Measurements from ENCODE around the gene TSPOAP1. TPM values are rescaled to one million over a fixed set of nuclear protein-coding genes. Genes with fewer than 3 reads are reported as not detected.

TSPOAP1 gene, protein sequence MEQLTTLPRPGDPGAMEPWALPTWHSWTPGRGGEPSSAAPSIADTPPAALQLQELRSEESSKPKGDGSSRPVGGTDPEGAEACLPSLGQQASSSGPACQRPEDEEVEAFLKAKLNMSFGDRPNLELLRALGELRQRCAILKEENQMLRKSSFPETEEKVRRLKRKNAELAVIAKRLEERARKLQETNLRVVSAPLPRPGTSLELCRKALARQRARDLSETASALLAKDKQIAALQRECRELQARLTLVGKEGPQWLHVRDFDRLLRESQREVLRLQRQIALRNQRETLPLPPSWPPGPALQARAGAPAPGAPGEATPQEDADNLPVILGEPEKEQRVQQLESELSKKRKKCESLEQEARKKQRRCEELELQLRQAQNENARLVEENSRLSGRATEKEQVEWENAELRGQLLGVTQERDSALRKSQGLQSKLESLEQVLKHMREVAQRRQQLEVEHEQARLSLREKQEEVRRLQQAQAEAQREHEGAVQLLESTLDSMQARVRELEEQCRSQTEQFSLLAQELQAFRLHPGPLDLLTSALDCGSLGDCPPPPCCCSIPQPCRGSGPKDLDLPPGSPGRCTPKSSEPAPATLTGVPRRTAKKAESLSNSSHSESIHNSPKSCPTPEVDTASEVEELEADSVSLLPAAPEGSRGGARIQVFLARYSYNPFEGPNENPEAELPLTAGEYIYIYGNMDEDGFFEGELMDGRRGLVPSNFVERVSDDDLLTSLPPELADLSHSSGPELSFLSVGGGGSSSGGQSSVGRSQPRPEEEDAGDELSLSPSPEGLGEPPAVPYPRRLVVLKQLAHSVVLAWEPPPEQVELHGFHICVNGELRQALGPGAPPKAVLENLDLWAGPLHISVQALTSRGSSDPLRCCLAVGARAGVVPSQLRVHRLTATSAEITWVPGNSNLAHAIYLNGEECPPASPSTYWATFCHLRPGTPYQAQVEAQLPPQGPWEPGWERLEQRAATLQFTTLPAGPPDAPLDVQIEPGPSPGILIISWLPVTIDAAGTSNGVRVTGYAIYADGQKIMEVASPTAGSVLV (N-terminal part only)
- 10 to 100 TPM; 13.7 to 15.4 TPM for total RNA-seq

DNA sequence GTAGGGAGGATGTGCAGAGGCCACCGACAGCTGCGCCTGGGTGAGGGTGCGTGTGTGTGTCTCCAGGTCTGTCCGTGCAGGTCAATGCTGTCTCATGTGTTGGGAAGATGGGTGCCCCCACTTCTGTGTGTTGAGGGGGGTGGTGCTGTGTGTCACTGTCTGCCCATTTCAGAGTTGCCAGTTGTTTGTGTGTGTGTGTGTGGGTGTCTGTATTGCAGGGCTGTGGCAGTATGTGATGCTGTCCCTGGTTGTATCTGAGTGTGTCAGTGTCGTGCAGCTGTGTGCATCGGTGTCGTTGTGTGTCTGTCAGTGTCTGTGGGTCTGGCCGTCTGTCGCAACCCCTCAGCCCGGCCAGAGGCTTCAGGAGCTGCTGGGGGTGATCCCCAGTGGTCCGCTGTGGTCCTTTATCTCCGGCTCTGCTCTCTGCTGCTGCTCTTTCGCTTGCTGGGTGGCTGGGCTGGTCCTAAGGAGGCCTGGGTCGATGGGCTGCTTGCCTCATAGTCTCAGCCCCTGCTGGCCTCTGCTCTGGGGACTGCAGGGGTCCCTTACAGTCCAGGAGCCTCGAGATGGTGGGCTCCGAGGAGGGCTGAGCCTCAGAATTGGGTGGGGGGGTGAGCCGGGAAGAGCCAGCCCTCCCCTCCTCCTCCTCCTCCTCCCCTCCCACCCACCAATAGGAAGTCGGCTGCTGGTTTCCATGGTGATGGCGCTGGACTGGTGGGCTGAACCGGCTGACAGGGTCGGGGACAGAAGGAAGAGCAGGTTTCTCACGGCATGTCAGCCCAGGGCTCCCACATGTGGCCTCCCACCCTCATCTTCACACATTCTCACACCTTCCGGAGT is at the start of gene TSPOAP1:
Gene TSPOAP1 (minus strand): TSS at position 601 of the 840 bp plus-strand sequence. CDS start 875 bp downstream, outside the sequence.
- peak within 1 kb of the TSS; percentile 100 for H3K27ac Mint-ChIP-seq
- H3K4me1 Mint-ChIP-seq, result peaks cover 56% of the 10 kb centered on the region
- H3K27me3 Mint-ChIP-seq, result peaks cover 52% of the 10 kb centered on the region
- H3K36me3 Mint-ChIP-seq, result peaks cover 44% of the 10 kb centered on the region
- H3K4me3 Mint-ChIP-seq, result peak within 1 kb of the TSS; percentile 100
- H3K9me3 Mint-ChIP-seq, result peaks cover 10% of the 10 kb centered on the region
- peak; percentile 89 for DNase-seq

DNA sequence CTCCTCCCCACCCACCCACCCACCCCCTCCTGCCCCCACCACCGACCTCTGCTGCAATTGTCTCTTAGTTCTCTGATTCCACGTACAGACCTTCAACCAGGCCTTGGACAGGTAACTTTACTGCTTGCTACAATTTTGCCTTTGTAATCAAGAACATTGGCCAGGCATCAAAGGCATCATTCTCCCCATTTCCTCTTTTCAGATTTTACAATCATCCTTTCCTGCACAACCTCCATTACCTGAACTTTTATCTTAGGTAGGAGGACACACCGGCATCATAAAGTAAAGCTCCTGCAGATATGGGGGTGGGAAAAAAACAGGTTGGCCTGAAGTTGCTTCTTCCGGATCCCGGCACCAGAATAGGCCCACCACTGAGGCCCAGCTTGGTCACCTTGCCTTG is 49.1 kb upstream of the TSPOAP1 start:
- H3K4me3 Mint-ChIP-seq, result no peak overlapping the region
- H3K4me1 Mint-ChIP-seq, result peaks cover 24% of the 10 kb centered on the region
- no peaks in the 10 kb centered on the region for H3K27me3 Mint-ChIP-seq
- no peaks in the 10 kb centered on the region for H3K9me3 Mint-ChIP-seq
- no peak overlapping the region for H3K27ac Mint-ChIP-seq
- DNase-seq, result no peak
- H3K36me3 Mint-ChIP-seq, result peaks cover 4% of the 10 kb centered on the region

DNA sequence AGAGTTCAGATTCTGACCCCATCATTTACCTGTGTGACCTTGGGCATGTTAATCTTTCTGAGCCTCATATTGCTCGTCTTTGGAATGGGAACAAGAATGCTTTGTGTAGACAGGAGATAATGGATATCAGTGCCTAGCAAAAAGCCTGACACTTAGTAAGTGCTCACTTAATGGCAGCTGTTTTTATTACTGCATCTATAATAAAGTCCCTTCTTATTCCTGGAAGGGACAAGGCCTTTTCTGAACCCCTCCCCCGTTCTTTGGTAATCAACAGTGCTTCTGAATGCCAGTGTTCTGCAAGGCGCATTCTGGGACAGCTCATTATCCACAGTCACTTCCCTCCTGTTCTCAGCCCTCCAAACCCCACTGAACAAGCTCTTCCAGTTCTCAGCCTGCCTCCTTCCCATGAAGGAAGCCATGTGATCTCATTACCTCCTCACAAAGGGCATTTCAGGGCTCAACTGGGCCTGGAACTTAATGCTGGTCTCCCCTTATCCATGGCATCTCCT is 48.6 kb upstream of the TSPOAP1 start:
- Mint-ChIP-seq H3K4me1 (peaks cover 19% of the 10 kb centered on the region), H3K27ac (no peak overlapping the region), H3K27me3 (no peaks in the 10 kb centered on the region), H3K4me3 (no peak overlapping the region), H3K36me3 (peaks cover 4% of the 10 kb centered on the region), H3K9me3 (no peaks in the 10 kb centered on the region)
- DNase-seq, result no peak

DNA sequence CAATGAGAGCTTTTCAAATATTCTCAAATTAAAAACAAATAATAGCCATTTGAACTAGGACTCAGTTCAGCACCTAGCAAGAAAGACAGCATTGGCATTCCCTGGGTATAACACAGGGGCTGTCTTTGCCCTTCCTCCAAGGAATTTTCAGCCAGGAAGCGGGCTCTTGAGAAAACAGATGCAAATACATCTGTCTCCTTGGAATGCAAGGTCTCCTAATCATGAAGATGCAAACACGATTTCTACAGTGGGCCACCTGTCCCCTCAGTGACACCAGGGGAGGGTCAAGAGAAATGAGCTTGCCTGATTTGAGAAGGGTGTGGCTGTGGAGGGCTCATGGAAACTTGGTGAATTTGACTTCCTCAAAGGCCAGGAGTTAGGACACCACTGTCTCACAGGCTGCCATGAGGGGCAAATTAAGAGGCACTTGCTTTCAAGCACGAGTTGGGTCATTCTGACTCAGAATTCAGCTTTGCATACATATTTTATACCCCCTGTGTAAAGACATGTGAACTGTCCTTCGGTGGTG is 47.9 kb upstream of the TSPOAP1 start:
- H3K4me3 Mint-ChIP-seq, result no peak overlapping the region
- H3K4me1 Mint-ChIP-seq, result peaks cover 15% of the 10 kb centered on the region
- no peaks in the 10 kb centered on the region for H3K27me3 Mint-ChIP-seq
- no peak overlapping the region for H3K27ac Mint-ChIP-seq
- DNase-seq, result no peak
- no peaks in the 10 kb centered on the region for H3K9me3 Mint-ChIP-seq
- H3K36me3 Mint-ChIP-seq, result no peaks in the 10 kb centered on the region

DNA sequence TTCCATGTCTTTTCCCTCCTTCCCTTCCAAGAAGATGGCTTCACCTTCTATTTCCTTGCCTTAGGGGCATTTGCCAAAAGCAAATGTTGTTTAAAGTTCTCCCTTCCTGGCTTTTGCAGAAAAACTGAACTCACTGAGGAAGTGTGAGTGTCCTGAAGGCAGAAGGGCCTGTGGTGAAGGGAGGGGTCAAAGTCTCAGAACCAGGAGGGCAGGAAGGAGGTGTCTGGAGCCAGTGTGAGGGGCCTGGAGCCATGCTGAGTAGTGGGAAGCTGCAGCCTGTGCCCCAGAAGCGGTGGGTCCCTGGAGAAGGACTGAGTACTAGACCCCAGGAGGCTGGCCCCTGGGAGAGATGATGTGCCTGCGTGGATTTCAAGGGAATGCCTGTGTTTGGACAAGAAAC is 47.2 kb upstream of the TSPOAP1 start:
- Mint-ChIP-seq H3K36me3 (no peaks in the 10 kb centered on the region), H3K27ac (no peak overlapping the region), H3K9me3 (no peaks in the 10 kb centered on the region), H3K4me3 (no peak overlapping the region), H3K27me3 (no peaks in the 10 kb centered on the region), H3K4me1 (peaks cover 15% of the 10 kb centered on the region)
- no peak for DNase-seq

DNA sequence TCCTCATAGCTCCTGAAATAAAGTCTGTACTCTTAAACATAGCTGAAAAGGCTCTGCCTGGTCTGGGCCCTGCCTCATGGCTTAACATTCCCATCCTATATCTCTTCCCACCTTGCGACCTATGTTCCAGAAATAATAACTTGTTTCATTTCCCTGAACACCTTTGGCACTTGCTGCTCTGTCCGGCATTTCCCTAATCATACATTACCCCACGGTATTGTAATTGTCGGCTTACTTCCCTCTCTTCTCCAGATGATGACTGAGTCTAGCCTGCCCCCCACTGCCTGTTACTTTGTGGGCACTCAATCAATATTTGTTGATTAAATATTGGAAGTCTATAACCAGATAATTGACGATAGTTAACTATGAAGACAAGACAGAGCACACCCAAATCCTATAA is 46.7 kb upstream of the TSPOAP1 start:
- no peaks in the 10 kb centered on the region for H3K27me3 Mint-ChIP-seq
- no peak overlapping the region for H3K27ac Mint-ChIP-seq
- no peaks in the 10 kb centered on the region for H3K9me3 Mint-ChIP-seq
- peaks cover 17% of the 10 kb centered on the region for H3K4me1 Mint-ChIP-seq
- H3K4me3 Mint-ChIP-seq, result no peak overlapping the region
- H3K36me3 Mint-ChIP-seq, result no peaks in the 10 kb centered on the region
- DNase-seq, result no peak

DNA sequence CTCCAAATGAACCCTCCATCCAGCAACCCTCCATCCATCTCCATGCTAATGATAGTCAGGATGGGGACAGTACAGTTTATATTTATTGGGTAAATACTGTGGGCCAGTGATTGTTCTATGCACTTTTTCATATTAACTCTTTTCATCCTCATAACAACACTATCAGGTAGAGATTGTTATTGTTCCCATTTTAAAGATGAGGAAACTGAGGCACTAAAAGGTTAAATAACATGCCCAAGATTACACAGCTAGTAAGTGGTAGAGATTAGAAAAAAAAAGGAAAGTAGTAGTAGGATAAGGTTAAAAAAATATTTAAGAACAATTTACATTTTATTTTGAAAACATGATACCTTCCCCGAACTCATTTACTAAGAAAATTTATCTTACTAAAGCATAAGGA is 45.3 kb upstream of the TSPOAP1 start:
- Mint-ChIP-seq H3K27me3 (no peaks in the 10 kb centered on the region), H3K4me3 (no peak overlapping the region), H3K36me3 (no peaks in the 10 kb centered on the region), H3K9me3 (no peaks in the 10 kb centered on the region), H3K4me1 (peaks cover 12% of the 10 kb centered on the region), H3K27ac (no peak overlapping the region)
- no peak for DNase-seq

DNA sequence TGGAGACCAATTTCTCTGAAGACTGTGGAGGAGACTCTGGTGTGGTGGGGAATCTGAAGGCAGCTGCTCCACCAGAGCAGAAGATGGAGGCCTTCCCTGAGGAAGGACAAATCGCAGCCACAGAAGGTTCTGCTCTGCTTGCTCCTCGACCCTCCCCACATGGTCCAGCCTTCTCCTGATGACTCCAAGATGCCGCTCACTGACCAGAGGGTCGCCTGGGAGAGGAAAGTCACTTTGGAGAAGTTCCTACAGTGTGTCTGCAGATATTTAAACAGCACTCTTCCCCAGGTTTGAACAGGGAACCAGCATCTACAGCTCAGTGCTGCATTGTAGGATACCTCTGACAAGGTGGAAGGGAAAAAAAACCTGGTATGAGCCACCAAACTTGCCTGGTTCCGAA is 44.4 kb upstream of the TSPOAP1 start:
- Mint-ChIP-seq H3K27me3 (no peaks in the 10 kb centered on the region), H3K9me3 (no peaks in the 10 kb centered on the region), H3K4me3 (no peak overlapping the region), H3K4me1 (peaks cover 7% of the 10 kb centered on the region), H3K27ac (no peak overlapping the region), H3K36me3 (no peaks in the 10 kb centered on the region)
- no peak for DNase-seq

DNA sequence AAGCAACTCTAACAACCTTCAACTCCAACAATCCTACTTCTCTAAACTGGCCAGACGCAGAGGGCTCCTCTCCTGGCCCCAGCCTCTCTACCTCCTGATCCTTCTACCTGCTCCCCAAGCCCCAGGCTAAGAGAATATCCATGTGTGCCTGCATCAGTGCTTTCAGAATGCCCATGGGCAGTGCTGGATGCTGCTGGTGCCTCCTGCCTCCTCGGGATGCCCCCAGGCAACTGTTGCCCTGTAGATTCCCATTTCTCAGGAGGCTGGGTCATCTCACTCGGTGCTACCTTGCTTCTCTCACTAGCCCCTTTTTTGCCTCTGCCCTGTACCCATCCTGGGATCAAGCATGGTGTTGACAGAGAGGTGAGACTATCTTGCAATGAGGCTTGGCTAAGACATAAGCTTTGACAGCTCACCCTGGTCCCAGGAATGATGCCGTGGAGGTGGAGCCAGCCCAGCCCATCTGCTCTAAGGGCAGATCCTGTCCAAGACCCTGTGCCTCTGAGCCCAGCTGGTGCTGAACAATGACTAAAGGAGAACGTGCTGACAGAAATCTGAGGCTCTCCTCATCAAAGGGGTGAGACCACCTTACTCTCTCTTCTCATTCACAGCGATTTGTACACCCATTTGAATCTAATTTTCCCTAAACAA is 42.8 kb upstream of the TSPOAP1 start:
- DNase-seq, result no peak
- H3K27me3 Mint-ChIP-seq, result no peaks in the 10 kb centered on the region
- H3K4me3 Mint-ChIP-seq, result no peak overlapping the region
- H3K9me3 Mint-ChIP-seq, result no peaks in the 10 kb centered on the region
- no peak overlapping the region for H3K27ac Mint-ChIP-seq
- no peaks in the 10 kb centered on the region for H3K36me3 Mint-ChIP-seq
- peaks cover 7% of the 10 kb centered on the region for H3K4me1 Mint-ChIP-seq

DNA sequence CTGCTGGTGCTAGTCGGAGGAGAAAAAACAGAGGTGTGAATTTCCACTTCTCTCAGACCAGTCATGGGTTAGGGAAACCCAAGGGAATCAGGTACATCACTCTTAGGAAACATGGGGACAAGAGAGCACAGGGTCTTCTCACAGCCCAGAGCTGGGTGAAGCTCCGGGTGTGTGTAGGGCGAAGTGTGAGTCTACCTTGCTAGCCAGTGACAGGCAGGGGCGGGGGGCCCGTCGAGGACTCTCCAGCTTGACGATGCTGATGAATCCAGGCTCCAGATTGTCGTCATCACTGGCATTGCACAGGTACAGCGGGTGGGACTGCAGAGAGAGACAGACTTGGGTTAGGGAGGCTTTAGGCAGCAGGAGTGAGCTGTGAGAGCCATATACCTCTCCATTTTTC is 42.1 kb upstream of the TSPOAP1 start:
- Mint-ChIP-seq H3K4me3 (no peak overlapping the region), H3K27me3 (no peaks in the 10 kb centered on the region), H3K36me3 (no peaks in the 10 kb centered on the region), H3K27ac (no peak overlapping the region), H3K9me3 (no peaks in the 10 kb centered on the region), H3K4me1 (peaks cover 13% of the 10 kb centered on the region)
- DNase-seq, result no peak

DNA sequence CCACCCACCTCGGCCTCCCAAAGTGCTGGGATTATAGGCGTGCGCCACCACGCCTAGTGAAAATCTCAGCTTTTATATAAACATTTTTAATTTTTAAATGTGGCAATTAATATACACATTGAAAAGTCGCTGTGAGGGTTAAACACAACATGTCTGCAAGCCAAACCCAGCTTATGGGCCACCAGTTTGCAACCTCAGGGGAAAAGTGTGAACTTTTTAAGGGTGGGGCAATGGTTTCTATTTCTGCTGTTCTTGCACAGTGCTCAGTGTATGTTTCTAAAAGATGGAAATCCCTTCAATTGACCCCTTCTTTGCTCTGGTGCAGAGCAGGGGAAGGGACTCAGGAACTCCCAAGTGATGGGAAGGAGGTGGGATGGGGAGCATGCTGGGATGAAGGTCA is 41.7 kb upstream of the TSPOAP1 start:
- no peaks in the 10 kb centered on the region for H3K27me3 Mint-ChIP-seq
- no peaks in the 10 kb centered on the region for H3K36me3 Mint-ChIP-seq
- H3K4me3 Mint-ChIP-seq, result no peak overlapping the region
- peaks cover 14% of the 10 kb centered on the region for H3K4me1 Mint-ChIP-seq
- no peak overlapping the region for H3K27ac Mint-ChIP-seq
- DNase-seq, result no peak
- no peaks in the 10 kb centered on the region for H3K9me3 Mint-ChIP-seq

DNA sequence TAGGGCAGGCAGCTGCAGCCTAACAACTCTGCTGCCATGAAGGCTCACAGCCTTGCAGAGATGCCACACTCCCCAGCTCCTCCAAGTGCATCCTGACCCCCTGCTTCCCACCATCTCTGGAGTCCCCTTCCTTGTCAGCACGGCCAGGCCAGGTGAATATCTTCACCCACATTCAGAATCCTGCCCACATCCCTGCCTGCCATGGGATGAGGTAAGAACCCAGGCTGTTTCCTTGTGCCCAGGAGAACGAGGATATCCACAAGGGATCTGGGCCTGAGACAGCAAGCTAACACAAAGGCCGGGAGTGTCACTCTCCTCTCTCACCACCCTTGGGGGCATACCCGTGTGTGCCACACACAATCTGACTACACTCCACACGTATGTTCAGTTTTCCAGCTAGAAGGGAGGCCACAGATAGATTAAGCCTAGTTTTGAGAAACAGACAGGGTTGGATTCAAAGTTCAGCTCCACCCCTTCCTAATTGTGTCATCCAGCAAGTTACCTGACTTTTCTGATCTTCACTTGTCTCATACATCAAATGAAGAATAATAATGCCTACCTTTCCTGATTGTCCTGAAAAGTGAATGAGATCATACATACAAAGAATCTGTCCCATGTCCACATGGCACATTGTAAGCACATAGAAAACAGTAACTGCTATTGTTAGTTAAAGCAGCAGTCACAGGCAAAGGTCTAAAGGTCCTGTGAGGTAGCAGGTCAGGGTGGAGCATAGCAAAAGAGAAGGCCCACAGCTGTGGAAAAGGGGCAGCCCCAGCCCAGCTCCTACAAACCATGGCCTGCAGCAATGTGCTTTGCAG is 40.8 kb upstream of the TSPOAP1 start:
- Mint-ChIP-seq H3K27ac (no peak overlapping the region), H3K4me1 (peaks cover 14% of the 10 kb centered on the region)

DNA sequence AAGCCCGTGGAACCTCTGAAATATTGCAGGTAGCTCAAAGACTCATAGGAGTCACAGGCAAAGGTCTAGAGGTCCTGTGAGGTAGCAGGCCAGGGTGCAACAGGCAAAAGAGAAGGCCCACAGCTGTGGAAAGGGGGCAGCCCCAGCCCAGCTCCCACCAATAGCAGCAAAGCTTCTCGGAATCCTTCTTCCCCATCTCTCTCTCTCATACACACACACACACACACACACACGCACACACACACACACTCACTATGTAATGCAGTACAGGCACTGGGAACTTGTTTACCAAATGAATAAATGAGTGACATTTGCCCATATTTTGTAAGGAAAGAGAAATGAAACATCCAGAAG is 40.2 kb upstream of the TSPOAP1 start:
- no peak overlapping the region for H3K4me3 Mint-ChIP-seq
- H3K27ac Mint-ChIP-seq, result no peak overlapping the region
- no peaks in the 10 kb centered on the region for H3K27me3 Mint-ChIP-seq
- H3K9me3 Mint-ChIP-seq, result no peaks in the 10 kb centered on the region
- no peak for DNase-seq
- H3K4me1 Mint-ChIP-seq, result peaks cover 14% of the 10 kb centered on the region
- H3K36me3 Mint-ChIP-seq, result no peaks in the 10 kb centered on the region

More for the DNA sequence above, 40.8 kb upstream of the TSPOAP1 start:
- H3K36me3 Mint-ChIP-seq, result no peaks in the 10 kb centered on the region
- H3K9me3 Mint-ChIP-seq, result no peaks in the 10 kb centered on the region
- no peak overlapping the region for H3K4me3 Mint-ChIP-seq
- DNase-seq, result no peak
- H3K27me3 Mint-ChIP-seq, result no peaks in the 10 kb centered on the region

All from activated naive CD8-positive, alpha-beta T cell treated with anti-CD3 and anti-CD28 coated beads for 36 hours (primary cell).